Kidney glomerular epithelial cell (primary cell): ENCODE measurements around the gene DNAJC19.

Source experiments
- DNase-seq: peaks from one replicate; lab custom pipeline; 2025; lab: John Stamatoyannopoulos, UW

Gene DNAJC19

GRCh38 chr3:180961087-180961486 is 28.4 kb downstream of the DNAJC19 start:
- DNase-seq, result no peak

- DNase-seq, result no peak
Measured at GRCh38 chr3:180959691-180960090, 29.8 kb downstream of the DNAJC19 start.

DNA sequence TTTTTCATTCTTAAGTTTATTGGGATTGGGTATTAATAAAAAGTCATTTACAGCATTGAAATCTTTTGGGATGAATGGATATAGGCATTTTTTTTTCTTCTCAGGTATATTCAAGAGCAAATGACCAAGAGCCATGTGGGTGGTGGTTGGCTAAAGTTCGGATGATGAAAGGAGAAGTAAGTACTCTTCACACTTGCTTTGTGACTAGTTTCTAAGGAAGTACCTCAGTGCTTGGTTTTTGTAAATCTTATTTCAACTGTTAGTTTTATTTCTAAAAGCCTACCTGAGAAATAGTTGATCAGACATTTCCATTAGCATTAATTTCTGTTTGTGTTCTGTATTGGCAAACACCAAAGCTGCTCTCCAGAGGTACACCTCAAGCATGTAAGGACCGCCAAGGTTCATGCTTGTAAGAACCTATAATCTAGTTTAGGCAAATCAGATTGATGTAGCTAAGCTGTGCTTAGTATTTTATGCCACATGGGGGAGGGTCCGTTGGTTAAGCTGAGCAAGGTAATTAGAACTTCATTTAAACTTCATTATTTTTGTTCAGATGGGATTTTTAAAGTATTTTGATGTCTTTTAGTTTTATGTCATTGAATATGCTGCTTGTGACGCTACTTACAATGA is 41.7 kb downstream of the DNAJC19 start:
- no peak for DNase-seq

- no peak for DNase-seq
Measured at GRCh38 chr3:180940826-180941225, 48.7 kb downstream of the DNAJC19 start.

- DNase-seq, result no peak
Measured at GRCh38 chr3:180934638-180935037, 54.9 kb downstream of the DNAJC19 start.
